ENCODE data around the gene PTGS2.
"Not testable (repeated sequence)": the region's sequence is repeated elsewhere in the genome, so short reads cannot be mapped to it uniquely, and the experiment has no call there.

GRCh38 chr1:186647985-186648384 lies 32.2 kb downstream of the PTGS2 start:
- TF ChIP-seq POLR2AphosphoS5 (IDR thresholded peaks at IDR 0.05; ENCODE audit: insufficient read depth in 1 of 2, low read depth in 1 of 2); POLR2A (IDR thresholded peaks at IDR 0.05): not testable (repeated sequence)

All from vagina (tissue), 2 donors.